IMR-90 (cell line): ENCODE measurements around the gene DUSP16. TPM values are rescaled to one million over a fixed set of nuclear protein-coding genes. Genes with fewer than 3 reads are reported as not detected.
"Not testable (repeated sequence)": the region's sequence is repeated elsewhere in the genome, so short reads cannot be mapped to it uniquely, and the experiment has no call there.

Source experiments
- ATAC-seq: fragments of 200-7000 bp; cut with Tn5 transposase; 2 replicates; pipeline ENCODE4 v1.9.1; 2020; ENCODE audit warnings: low read depth, mild to moderate bottlenecking, moderate library complexity
- BruUV-seq: library from RNA; stranded (reverse); fragments of 400-500 nt; replicated peaks from 2 replicates; lab custom pipeline; 2021; lab: Mats Ljungman, UMichigan
- CTCF ChIA-PET: fragments of 300-600 bp; formaldehyde crosslinking; extraction: SDS; loops from one replicate; lab custom pipeline; 2021; ENCODE audit warnings: antibody characterized with exemption; lab: Yijun Ruan, JAX
- POLR2A ChIA-PET: fragments of 300-600 bp; sonication (Branson Sonifier 250); formaldehyde crosslinking; loops from one replicate; lab custom pipeline; 2022; ENCODE audit warnings: antibody characterized with exemption; ENCODE audit not compliant: unreplicated experiment; lab: Charles Lee
- DNase-seq: peaks from one replicate; pipeline ENCODE4 v3.0.0; 2013
- H2AFZ ChIP-seq: replicated peaks from 2 replicates; pipeline ENCODE3; 2013; ENCODE audit warnings: low read length, mild to moderate bottlenecking; ENCODE audit not compliant: poor library complexity
- H2AK5ac ChIP-seq: 2 replicates; pipeline ENCODE4 v1.6.1; 2013; ENCODE audit warnings: low read depth, low read length, inconsistent platforms
- H2AK9ac ChIP-seq: replicated peaks from 2 replicates; pipeline ENCODE3; 2013; ENCODE audit warnings: mild to moderate bottlenecking, low read depth, low read length, moderate library complexity; ENCODE audit not compliant: poor library complexity
- H2BK120ac ChIP-seq: 2 replicates; pipeline ENCODE4 v1.6.1; 2013; ENCODE audit warnings: low read depth, low read length, inconsistent platforms
- H2BK15ac ChIP-seq: 3 replicates; pipeline ENCODE4 v1.6.1; 2013; ENCODE audit warnings: low read depth, low read length, inconsistent platforms
- H2BK20ac ChIP-seq: 2 replicates; pipeline ENCODE4 v1.6.1; 2013; ENCODE audit warnings: low read depth, mild to moderate bottlenecking, inconsistent platforms, low read length, moderate library complexity
- H2BK5ac ChIP-seq: 2 replicates; pipeline ENCODE4 v1.6.1; 2013; ENCODE audit warnings: mild to moderate bottlenecking, low read depth, low read length, inconsistent platforms; ENCODE audit not compliant: poor library complexity, severe bottlenecking
- H3K14ac ChIP-seq: replicated peaks from 2 replicates; pipeline ENCODE4 v1.6.1; 2013; ENCODE audit warnings: low read depth, low read length, inconsistent platforms
- H3K18ac ChIP-seq: 2 replicates; pipeline ENCODE4 v1.6.1; 2013; ENCODE audit warnings: low read depth, low read length, control low read depth
- H3K23ac ChIP-seq: 2 replicates; pipeline ENCODE4 v1.6.1; 2013; ENCODE audit warnings: low read depth, low read length, inconsistent platforms
- H3K27ac ChIP-seq: 2 replicates; pipeline ENCODE4 v1.5.1; 2013; ENCODE audit warnings: mild to moderate bottlenecking, control low read depth, low read length; ENCODE audit not compliant: insufficient read depth
- H3K27me3 ChIP-seq: 2 replicates; pipeline ENCODE4 v1.6.1; 2013; ENCODE audit warnings: low read length; ENCODE audit not compliant: control insufficient read depth, insufficient read depth
- H3K36me3 ChIP-seq: 2 replicates; pipeline ENCODE4 v1.6.1; 2013; ENCODE audit warnings: low read length, mixed read lengths; ENCODE audit not compliant: control insufficient read depth, insufficient read depth
- H3K4ac ChIP-seq: 2 replicates; pipeline ENCODE4 v1.6.1; 2013; ENCODE audit warnings: low read depth, low read length, inconsistent platforms
- H3K4me1 ChIP-seq: 2 replicates; pipeline ENCODE4 v1.6.1; 2013; ENCODE audit warnings: low read length, mixed read lengths; ENCODE audit not compliant: control insufficient read depth, insufficient read depth
- H3K4me2 ChIP-seq: 2 replicates; pipeline ENCODE4 v1.6.1; 2013; ENCODE audit warnings: low read depth, mild to moderate bottlenecking, control low read depth, low read length, moderate library complexity
- H3K4me3 ChIP-seq: 2 replicates; pipeline ENCODE4 v1.5.1; 2013; ENCODE audit warnings: low read depth, mild to moderate bottlenecking, control low read depth, low read length, moderate library complexity; ENCODE audit not compliant: insufficient read depth
- H3K56ac ChIP-seq: 2 replicates; pipeline ENCODE4 v1.6.1; 2013; ENCODE audit warnings: low read length, inconsistent platforms; ENCODE audit not compliant: insufficient read depth; ENCODE audit errors: extremely low read depth
- H3K79me1 ChIP-seq, 2 experiments: 2 replicates each; pipeline ENCODE4 v1.6.1; 2013; ENCODE audit warnings: low read length in 2 of 2, inconsistent platforms in 1 of 2, low read depth in 1 of 2
- H3K9ac ChIP-seq: 2 replicates; pipeline ENCODE4 v1.6.1; 2013; ENCODE audit warnings: low read depth, low read length, control low read depth
- H3K9me1 ChIP-seq: 2 replicates; pipeline ENCODE4 v1.6.1; 2013; ENCODE audit warnings: low read length, inconsistent platforms; ENCODE audit not compliant: insufficient read depth
- H3K9me3 ChIP-seq: 2 replicates; pipeline ENCODE4 v1.6.1; 2013; ENCODE audit warnings: low read length; ENCODE audit not compliant: control insufficient read depth, insufficient read depth
- H4K20me1 ChIP-seq: 2 replicates; pipeline ENCODE4 v1.6.1; 2013; ENCODE audit warnings: low read length, inconsistent platforms; ENCODE audit not compliant: insufficient read depth
- H4K5ac ChIP-seq: 2 replicates; pipeline ENCODE4 v1.6.1; 2013; ENCODE audit warnings: mild to moderate bottlenecking, low read depth, low read length, control low read depth
- H4K8ac ChIP-seq, 2 experiments: 2 replicates each; pipeline ENCODE4 v1.6.1; 2013; ENCODE audit warnings: low read depth in 2 of 2, low read length in 2 of 2, control low read depth in 1 of 2, inconsistent platforms in 1 of 2
- H4K91ac ChIP-seq: 2 replicates; pipeline ENCODE4 v1.6.1; 2013; ENCODE audit warnings: low read depth, low read length, inconsistent platforms; ENCODE audit not compliant: insufficient read depth
- FOS ChIP-seq: fragments of 150-350 bp; IDR thresholded peaks from 2 replicates; pipeline ENCODE4 v1.6.1; 2016; ENCODE audit warnings: low read depth, low read length
- MAFK ChIP-seq: IDR thresholded peaks from 2 replicates; pipeline ENCODE4 v1.6.1; 2012; ENCODE audit warnings: low read depth, low read length, improper control_type of control experiment
- NFE2L2 ChIP-seq: fragments of 150-350 bp; IDR thresholded peaks from 2 replicates; pipeline ENCODE4 v1.6.1; 2016; ENCODE audit warnings: low read depth, mild to moderate bottlenecking, low read length
- RCOR1 ChIP-seq: IDR thresholded peaks from 2 replicates; pipeline ENCODE4 v1.6.1; 2012; ENCODE audit warnings: mild to moderate bottlenecking, low read length, improper control_type of control experiment; ENCODE audit not compliant: insufficient replicate concordance
- RFX5 ChIP-seq: IDR thresholded peaks from 2 replicates; pipeline ENCODE4 v1.8.0; 2012; ENCODE audit warnings: low read depth, mild to moderate bottlenecking, low read length, moderate library complexity
- SMC3 ChIP-seq: fragments of 150-350 bp; IDR thresholded peaks from 2 replicates; pipeline ENCODE4 v1.6.1; 2016; ENCODE audit warnings: low read depth, mild to moderate bottlenecking, antibody characterized with exemption, low read length, moderate library complexity
- USF2 ChIP-seq: fragments of 150-350 bp; IDR thresholded peaks from 2 replicates; pipeline ENCODE4 v1.6.1; 2017; ENCODE audit warnings: mild to moderate bottlenecking, antibody characterized with exemption, low read length, low read depth
- WGBS, 2 experiments: methylation state at CpG; one replicate each; pipeline versions ENCODE4 v1.1.5 to v1.1.7; 2013; ENCODE audit warnings: missing lambda C conversion rate in 2 of 2; ENCODE audit not compliant: insufficient read length in 1 of 2; ENCODE audit errors: extremely low coverage in 2 of 2; 5-methylcytosine and 5-hydroxymethylcytosine counted together
- dilution Hi-C: fragments of 300-500 bp; cut with HindIII; formaldehyde crosslinking; loops from one replicate; pipeline ENCODE4 v1.14.3; 2018; ENCODE audit warnings: low sequenced_read_pairs; ENCODE audit not compliant: unreplicated experiment
- in situ Hi-C: fragments of 300-500 bp; cut with MboI; formaldehyde crosslinking; loops from 3 replicates; pipeline ENCODE4 v1.14.3; 2019; ENCODE audit warnings: low sequenced_read_pairs, inconsistent platforms, mixed read lengths
- intact Hi-C: fragments of 100-400 bp; cut with micrococcal nuclease; formaldehyde crosslinking; loops from 2 replicates; pipeline ENCODE4 v1.10.0; 2022
- polyA plus RNA-seq, 3 experiments: library from polyadenylated mRNA; depleted of rRNA; stranded (reverse); fragments of >200 nt; gene quantifications; 2 replicates each; pipeline ENCODE4 v1.2.3, GENCODE V29; 2012; ENCODE audit warnings: low replicate concordance in 1 of 3
- total RNA-seq: library from RNA; depleted of rRNA; stranded (reverse); fragments of >200 nt; gene quantifications from 2 replicates; pipeline ENCODE4 v1.2.3, GENCODE V29; 2012

Gene DUSP16
- total and polyA plus RNA-seq, 2 of the 4 experiments (the other 2 are of a cell fraction): 4.7 to 10.0 TPM

- POLR2A ChIA-PET: no interaction called here
Observed at GRCh38 chr12:12598864-12599263, 36.2 kb upstream of the DUSP16 start.

GRCh38 chr12:12596598-12596997 is 33.9 kb upstream of the DUSP16 start:
- H2BK15ac ChIP-seq, H4K20me1 ChIP-seq, H3K18ac ChIP-seq, H3K23ac ChIP-seq, H2AK5ac ChIP-seq, ATAC-seq, H2BK120ac ChIP-seq, H3K4me2 ChIP-seq, H3K4ac ChIP-seq, H3K4me1 ChIP-seq, intact Hi-C loops, POLR2A ChIA-PET, H4K8ac ChIP-seq, H3K9me3 ChIP-seq, CTCF ChIA-PET, dilution Hi-C loops, H3K79me1 ChIP-seq, H3K9ac ChIP-seq, H3K27me3 ChIP-seq, DNase-seq, H2BK20ac ChIP-seq, H3K14ac ChIP-seq, in situ Hi-C loops, H3K4me3 ChIP-seq, H2AK9ac ChIP-seq, H3K27ac ChIP-seq, H3K56ac ChIP-seq, H3K36me3 ChIP-seq, H2BK5ac ChIP-seq, H4K5ac ChIP-seq, BruUV-seq, H2AFZ ChIP-seq, H4K91ac ChIP-seq, H3K9me1 ChIP-seq: not testable (repeated sequence)
- no CpG with 5 or more reads among the region's 3 CpGs for WGBS, 2 experiments

More at GRCh38 chr12:12598864-12599263, 36.2 kb upstream of the DUSP16 start:
- no peak for TF ChIP-seq MAFK
- TF ChIP-seq NFE2L2: no peak
- no peak for TF ChIP-seq RFX5
- no peak for TF ChIP-seq SMC3
- TF ChIP-seq USF2: no peak
- TF ChIP-seq FOS: no peak
- TF ChIP-seq RCOR1: no peak
- H3K9ac ChIP-seq: no peak overlapping the region
- no peak overlapping the region for H3K4ac ChIP-seq
- no peak overlapping the region for H2BK5ac ChIP-seq
- H3K4me3 ChIP-seq: no peak overlapping the region
- no peaks in the 10 kb centered on the region for H3K9me1 ChIP-seq
- H3K18ac ChIP-seq: no peak overlapping the region
- H4K8ac ChIP-seq: no peak overlapping the region
- CTCF ChIA-PET: no interaction called here
- H2BK15ac ChIP-seq: no peak overlapping the region
- H3K4me1 ChIP-seq: no peaks in the 10 kb centered on the region
- H3K27ac ChIP-seq: no peak overlapping the region
- no peak overlapping the region for H3K23ac ChIP-seq
- no peak overlapping the region for H3K56ac ChIP-seq
- H2BK20ac ChIP-seq: no peak overlapping the region
- H3K79me1 ChIP-seq: no peaks in the 10 kb centered on the region
- no peaks in the 10 kb centered on the region; the same call in 1 of the 2 replicates for H3K27me3 ChIP-seq
- no peak overlapping the region for H2AFZ ChIP-seq
- no peaks in the 10 kb centered on the region for H3K36me3 ChIP-seq
- no peak overlapping the region for H2AK9ac ChIP-seq
- H3K9me3 ChIP-seq: no peaks in the 10 kb centered on the region
- H4K5ac ChIP-seq: no peak overlapping the region
- no peak for ATAC-seq
- BruUV-seq: no TSS peak
- no peaks in the 10 kb centered on the region for H4K20me1 ChIP-seq
- intact Hi-C loops: no loop called here
- no peak overlapping the region for H2AK5ac ChIP-seq
- DNase-seq: no peak
- H4K91ac ChIP-seq: no peak overlapping the region
- H2BK120ac ChIP-seq: no peak overlapping the region
- dilution Hi-C loops: no loop called here
- H3K14ac ChIP-seq: no peak overlapping the region
- no peak overlapping the region for H3K4me2 ChIP-seq
- WGBS, 2 experiments: 65% methylated on average over 1 of the region's 3 CpGs; no CpG with 5 or more reads in 1 of the 2 experiments
- in situ Hi-C loops: no loop called here
